SK-N-SH (cell line): ENCODE results near the gene CCDC192. TPM values are rescaled to one million over a fixed set of nuclear protein-coding genes. Genes with fewer than 3 reads are reported as not detected.

Experiments
- CTCF ChIA-PET: fragments of 300-600, 350-600 bp; formaldehyde crosslinking; extraction: SDS; loops from one replicate; lab custom pipeline; 2021; lab: Yijun Ruan, JAX
- POLR2A ChIA-PET: fragments of 350-600 bp; sonication (Branson Sonifier 250); formaldehyde crosslinking; extraction: SDS; loops from one replicate; lab custom pipeline; 2020; ENCODE audit warnings: antibody characterized with exemption, inconsistent platforms; lab: Yijun Ruan, JAX
- DNase-seq: peaks from one replicate; pipeline ENCODE4 v3.0.0; 2012
- H2AFZ ChIP-seq: fragments of 200-600 bp; sonication (generic); 2 replicates; pipeline ENCODE4 v1.8.1; 2016; ENCODE audit warnings: antibody characterized with exemption, mild to moderate bottlenecking, low read depth
- H3F3A ChIP-seq: fragments of 200-600 bp; sonication (generic); replicated peaks from 2 replicates; pipeline ENCODE3; 2016; ENCODE audit warnings: antibody characterized with exemption, mild to moderate bottlenecking; ENCODE audit not compliant: insufficient read depth
- H3K27ac ChIP-seq, 2 experiments: fragments of 200-500 bp in 1 of 2; fragments of 200-600 bp in 1 of 2; sonication (Bioruptor generic) in 1 of 2; sonication (generic), shearing (Covaris generic) in 1 of 2; 2 replicates each; pipeline versions ENCODE4 v1.5.1 to v1.6.1; 2014 to 2016; ENCODE audit warnings: low read depth in 2 of 2, inconsistent platforms in 1 of 2, low read length in 1 of 2, mild to moderate bottlenecking in 1 of 2, mixed read lengths in 1 of 2
- H3K27me3 ChIP-seq: fragments of 200-600 bp; sonication (generic), shearing (Covaris generic); 2 replicates; pipeline ENCODE4 v1.6.1; 2016; ENCODE audit warnings: mixed run types; ENCODE audit not compliant: insufficient read depth
- H3K36me3 ChIP-seq, 2 experiments: fragments of 200-500 bp in 1 of 2; fragments of 200-600 bp in 1 of 2; sonication (Bioruptor generic) in 1 of 2; sonication (generic) in 1 of 2; replicated peaks in 1 of 2; 2 replicates each; pipeline versions ENCODE3 to v1.5.1; 2014 to 2016; ENCODE audit warnings: low read length in 1 of 2, mild to moderate bottlenecking in 1 of 2; ENCODE audit not compliant: insufficient read depth in 2 of 2, control insufficient read depth in 1 of 2
- H3K4me1 ChIP-seq, 2 experiments: fragments of 200-500 bp in 1 of 2; fragments of 200-600 bp in 1 of 2; sonication (Bioruptor generic) in 1 of 2; sonication (generic), shearing (Covaris generic) in 1 of 2; 2 replicates each; pipeline versions ENCODE4 v1.5.1 to v1.6.1; 2014 to 2016; ENCODE audit warnings: low read depth in 1 of 2, low read length in 1 of 2, mixed run types in 1 of 2; ENCODE audit not compliant: insufficient read depth in 2 of 2, control insufficient read depth in 1 of 2
- H3K4me2 ChIP-seq: fragments of 200-600 bp; sonication (generic), shearing (Covaris generic); 2 replicates; pipeline ENCODE4 v1.6.1; 2017; ENCODE audit warnings: mixed run types
- H3K4me3 ChIP-seq, 2 experiments: fragments of 200-500 bp in 1 of 2; fragments of 200-600 bp in 1 of 2; sonication (Bioruptor generic) in 1 of 2; sonication (generic), shearing (Covaris generic) in 1 of 2; 2 replicates each; pipeline versions ENCODE4 v1.5.1 to v1.8.1; 2014 to 2016; ENCODE audit warnings: low read depth in 2 of 2, inconsistent platforms in 1 of 2, low read length in 1 of 2, mild to moderate bottlenecking in 1 of 2, mixed read lengths in 1 of 2, moderate library complexity in 1 of 2
- H3K79me2 ChIP-seq: fragments of 200-600 bp; sonication (generic); 2 replicates; pipeline ENCODE4 v1.8.1; 2017; ENCODE audit warnings: mild to moderate bottlenecking; ENCODE audit not compliant: insufficient read depth
- H3K9ac ChIP-seq: fragments of 200-600 bp; sonication (generic); 2 replicates; pipeline ENCODE4 v1.6.1; 2017; ENCODE audit warnings: mixed run types
- H3K9me2 ChIP-seq: fragments of 200-600 bp; sonication (generic); 2 replicates; pipeline ENCODE4 v1.6.1; 2017; ENCODE audit warnings: mixed run types
- H3K9me3 ChIP-seq: fragments of 200-600 bp; sonication (generic); 2 replicates; pipeline ENCODE4 v1.6.1; 2017; ENCODE audit warnings: mixed run types, mild to moderate bottlenecking, moderate library complexity
- H4K20me1 ChIP-seq: fragments of 200-600 bp; sonication (generic); 2 replicates; pipeline ENCODE4 v1.6.1; 2017; ENCODE audit warnings: mild to moderate bottlenecking, mixed run types; ENCODE audit not compliant: insufficient read depth
- CHD2 ChIP-seq: fragments of 150-350 bp; IDR thresholded peaks from 2 replicates; pipeline ENCODE4 v1.6.1; 2018; ENCODE audit warnings: low read length; ENCODE audit not compliant: partially characterized antibody
- ELF1 ChIP-seq: IDR thresholded peaks from 2 replicates; pipeline ENCODE4 v1.4.0; 2012
- EP300 ChIP-seq, 2 experiments: IDR thresholded peaks; 2 replicates each; pipeline versions ENCODE4 v1.4.0 to v1.6.1; 2012; ENCODE audit warnings: borderline replicate concordance in 1 of 2, low read depth in 1 of 2, low read length in 1 of 2
- FOXJ3 ChIP-seq: sonication (generic); formaldehyde crosslinking; IDR thresholded peaks from 2 replicates; pipeline ENCODE4 v1.5.1; 2020; ENCODE audit warnings: mild to moderate bottlenecking, missing genetic modification reagents
- FOXM1 ChIP-seq: IDR thresholded peaks from 2 replicates; pipeline ENCODE4 v1.4.0; 2012; ENCODE audit warnings: low read depth, mild to moderate bottlenecking
- GABPA ChIP-seq: IDR thresholded peaks from 2 replicates; pipeline ENCODE4 v1.4.0; 2012; ENCODE audit warnings: low read depth, mild to moderate bottlenecking
- GATA2 ChIP-seq: sonication (generic); formaldehyde crosslinking; IDR thresholded peaks from 2 replicates; pipeline ENCODE4 v1.5.0; 2020; ENCODE audit warnings: mild to moderate bottlenecking, missing genetic modification reagents
- MAX ChIP-seq: IDR thresholded peaks from 2 replicates; pipeline ENCODE4 v1.4.0; 2012; ENCODE audit warnings: low read depth
- MEF2A ChIP-seq: IDR thresholded peaks from 2 replicates; pipeline ENCODE4 v1.4.0; 2012; ENCODE audit warnings: low read depth, borderline replicate concordance
- NFIC ChIP-seq: IDR thresholded peaks from 2 replicates; pipeline ENCODE4 v1.4.0; 2012; ENCODE audit warnings: borderline replicate concordance
- NRF1 ChIP-seq: IDR thresholded peaks from 2 replicates; pipeline ENCODE4 v1.6.1; 2012; ENCODE audit warnings: low read depth, mild to moderate bottlenecking, low read length
- POLR2AphosphoS5 ChIP-seq: IDR thresholded peaks from 2 replicates; pipeline ENCODE4 v1.6.1; 2012; ENCODE audit warnings: low read depth, low read length
- SIN3A ChIP-seq: IDR thresholded peaks from 2 replicates; pipeline ENCODE4 v1.6.1; 2012; ENCODE audit warnings: low read depth, mild to moderate bottlenecking, low read length, moderate library complexity, borderline replicate concordance
- TAF1 ChIP-seq: IDR thresholded peaks from 2 replicates; pipeline ENCODE4 v1.6.1; 2012; ENCODE audit warnings: low read depth, mild to moderate bottlenecking, low read length, moderate library complexity, borderline replicate concordance
- WGBS: methylation state at CpG from one replicate; pipeline ENCODE4 v1.1.6; 2017; ENCODE audit warnings: low lambda C conversion rate; 5-methylcytosine and 5-hydroxymethylcytosine counted together
- polyA plus RNA-seq, 3 experiments: library from polyadenylated mRNA; depleted of rRNA; stranded (reverse); fragments of >200 nt; gene quantifications; 2 replicates each; pipeline ENCODE4 v1.2.3, GENCODE V29; 2012
- TF ChIP-seq, protein P1 (sequence below): fragments of 150-350 bp; IDR thresholded peaks from 2 replicates; pipeline ENCODE4 v1.6.1; 2016; ENCODE audit warnings: mild to moderate bottlenecking, low read depth, low read length
- TF ChIP-seq, protein P2 (sequence below): IDR thresholded peaks from 2 replicates; pipeline ENCODE4; 2012
- TF ChIP-seq, protein P3 (sequence below): IDR thresholded peaks from 2 replicates; pipeline ENCODE4 v1.6.1; 2012; ENCODE audit warnings: mild to moderate bottlenecking, low read depth, low read length, moderate library complexity
- TF ChIP-seq, protein P4 (sequence below): fragments of 200-600 bp; sonication (generic); IDR thresholded peaks from 2 replicates; pipeline ENCODE4 v1.6.1; 2017; ENCODE audit warnings: antibody characterized with exemption, mild to moderate bottlenecking, moderate library complexity

The CCDC192 gene
- polyA plus RNA-seq, 1 of the 3 experiments (the other 2 are of a cell fraction), result not detected

GRCh38 chr5:127834094-127834531 lies 130.9 kb downstream of the CCDC192 start:
- no peak for DNase-seq
- no peaks in the 10 kb centered on the region for H3K27me3 ChIP-seq
- no peaks in the 10 kb centered on the region for H3K9me2 ChIP-seq
- no peaks in the 10 kb centered on the region for H3K4me1 ChIP-seq
- H3K4me2 ChIP-seq, result no peak overlapping the region
- CTCF ChIA-PET, result interaction anchor here (0.8 to 0.9 kb wide), 2 partner anchors 39 to 1934 kb away, joined by 3 read pairs; no protein-coding TSS in a partner anchor
- no peaks in the 10 kb centered on the region for H3K36me3 ChIP-seq
- no peaks in the 10 kb centered on the region for H3K79me2 ChIP-seq
- no peaks in the 10 kb centered on the region for H4K20me1 ChIP-seq
- no peak overlapping the region for H3K9ac ChIP-seq
- WGBS, result 37% methylated on average over 2 of the region's 2 CpGs
- no peaks in the 10 kb centered on the region for H3K9me3 ChIP-seq
- H2AFZ ChIP-seq, result peak overlapping the region; percentile 18; the same call in 1 of the 2 replicates
- no peaks in the 10 kb centered on the region for H3F3A ChIP-seq
- TF ChIP-seq CHD2 (no peak), MAX (no peak), GATA2 (no peak), GABPA (no peak), SIN3A (no peak), POLR2AphosphoS5 (no peak), FOXJ3 (no peak), MEF2A (no peak), NRF1 (no peak), NFIC (no peak), EP300 (IDR thresholded peaks at IDR 0.05; ENCODE audit: borderline replicate concordance in 1 of 2, low read depth in 1 of 2, low read length in 1 of 2) (no peak), FOXM1 (no peak), ELF1 (no peak), TAF1 (no peak)
- TF ChIP-seq, protein P1, sequence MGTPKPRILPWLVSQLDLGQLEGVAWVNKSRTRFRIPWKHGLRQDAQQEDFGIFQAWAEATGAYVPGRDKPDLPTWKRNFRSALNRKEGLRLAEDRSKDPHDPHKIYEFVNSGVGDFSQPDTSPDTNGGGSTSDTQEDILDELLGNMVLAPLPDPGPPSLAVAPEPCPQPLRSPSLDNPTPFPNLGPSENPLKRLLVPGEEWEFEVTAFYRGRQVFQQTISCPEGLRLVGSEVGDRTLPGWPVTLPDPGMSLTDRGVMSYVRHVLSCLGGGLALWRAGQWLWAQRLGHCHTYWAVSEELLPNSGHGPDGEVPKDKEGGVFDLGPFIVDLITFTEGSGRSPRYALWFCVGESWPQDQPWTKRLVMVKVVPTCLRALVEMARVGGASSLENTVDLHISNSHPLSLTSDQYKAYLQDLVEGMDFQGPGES, result no peak
- TF ChIP-seq, protein P2, sequence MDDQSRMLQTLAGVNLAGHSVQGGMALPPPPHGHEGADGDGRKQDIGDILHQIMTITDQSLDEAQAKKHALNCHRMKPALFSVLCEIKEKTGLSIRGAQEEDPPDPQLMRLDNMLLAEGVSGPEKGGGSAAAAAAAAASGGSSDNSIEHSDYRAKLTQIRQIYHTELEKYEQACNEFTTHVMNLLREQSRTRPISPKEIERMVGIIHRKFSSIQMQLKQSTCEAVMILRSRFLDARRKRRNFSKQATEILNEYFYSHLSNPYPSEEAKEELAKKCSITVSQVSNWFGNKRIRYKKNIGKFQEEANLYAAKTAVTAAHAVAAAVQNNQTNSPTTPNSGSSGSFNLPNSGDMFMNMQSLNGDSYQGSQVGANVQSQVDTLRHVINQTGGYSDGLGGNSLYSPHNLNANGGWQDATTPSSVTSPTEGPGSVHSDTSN, result no peak
- TF ChIP-seq, protein P3, sequence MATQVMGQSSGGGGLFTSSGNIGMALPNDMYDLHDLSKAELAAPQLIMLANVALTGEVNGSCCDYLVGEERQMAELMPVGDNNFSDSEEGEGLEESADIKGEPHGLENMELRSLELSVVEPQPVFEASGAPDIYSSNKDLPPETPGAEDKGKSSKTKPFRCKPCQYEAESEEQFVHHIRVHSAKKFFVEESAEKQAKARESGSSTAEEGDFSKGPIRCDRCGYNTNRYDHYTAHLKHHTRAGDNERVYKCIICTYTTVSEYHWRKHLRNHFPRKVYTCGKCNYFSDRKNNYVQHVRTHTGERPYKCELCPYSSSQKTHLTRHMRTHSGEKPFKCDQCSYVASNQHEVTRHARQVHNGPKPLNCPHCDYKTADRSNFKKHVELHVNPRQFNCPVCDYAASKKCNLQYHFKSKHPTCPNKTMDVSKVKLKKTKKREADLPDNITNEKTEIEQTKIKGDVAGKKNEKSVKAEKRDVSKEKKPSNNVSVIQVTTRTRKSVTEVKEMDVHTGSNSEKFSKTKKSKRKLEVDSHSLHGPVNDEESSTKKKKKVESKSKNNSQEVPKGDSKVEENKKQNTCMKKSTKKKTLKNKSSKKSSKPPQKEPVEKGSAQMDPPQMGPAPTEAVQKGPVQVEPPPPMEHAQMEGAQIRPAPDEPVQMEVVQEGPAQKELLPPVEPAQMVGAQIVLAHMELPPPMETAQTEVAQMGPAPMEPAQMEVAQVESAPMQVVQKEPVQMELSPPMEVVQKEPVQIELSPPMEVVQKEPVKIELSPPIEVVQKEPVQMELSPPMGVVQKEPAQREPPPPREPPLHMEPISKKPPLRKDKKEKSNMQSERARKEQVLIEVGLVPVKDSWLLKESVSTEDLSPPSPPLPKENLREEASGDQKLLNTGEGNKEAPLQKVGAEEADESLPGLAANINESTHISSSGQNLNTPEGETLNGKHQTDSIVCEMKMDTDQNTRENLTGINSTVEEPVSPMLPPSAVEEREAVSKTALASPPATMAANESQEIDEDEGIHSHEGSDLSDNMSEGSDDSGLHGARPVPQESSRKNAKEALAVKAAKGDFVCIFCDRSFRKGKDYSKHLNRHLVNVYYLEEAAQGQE, result no peak
- TF ChIP-seq, protein P4, sequence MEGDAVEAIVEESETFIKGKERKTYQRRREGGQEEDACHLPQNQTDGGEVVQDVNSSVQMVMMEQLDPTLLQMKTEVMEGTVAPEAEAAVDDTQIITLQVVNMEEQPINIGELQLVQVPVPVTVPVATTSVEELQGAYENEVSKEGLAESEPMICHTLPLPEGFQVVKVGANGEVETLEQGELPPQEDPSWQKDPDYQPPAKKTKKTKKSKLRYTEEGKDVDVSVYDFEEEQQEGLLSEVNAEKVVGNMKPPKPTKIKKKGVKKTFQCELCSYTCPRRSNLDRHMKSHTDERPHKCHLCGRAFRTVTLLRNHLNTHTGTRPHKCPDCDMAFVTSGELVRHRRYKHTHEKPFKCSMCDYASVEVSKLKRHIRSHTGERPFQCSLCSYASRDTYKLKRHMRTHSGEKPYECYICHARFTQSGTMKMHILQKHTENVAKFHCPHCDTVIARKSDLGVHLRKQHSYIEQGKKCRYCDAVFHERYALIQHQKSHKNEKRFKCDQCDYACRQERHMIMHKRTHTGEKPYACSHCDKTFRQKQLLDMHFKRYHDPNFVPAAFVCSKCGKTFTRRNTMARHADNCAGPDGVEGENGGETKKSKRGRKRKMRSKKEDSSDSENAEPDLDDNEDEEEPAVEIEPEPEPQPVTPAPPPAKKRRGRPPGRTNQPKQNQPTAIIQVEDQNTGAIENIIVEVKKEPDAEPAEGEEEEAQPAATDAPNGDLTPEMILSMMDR, result no peak
- no peak overlapping the region for H3K4me3 ChIP-seq
- no peak overlapping the region for H3K27ac ChIP-seq
- POLR2A ChIA-PET, result no interaction called here
